ENCODE results near the gene CEP78. TPM values are rescaled to one million over a fixed set of nuclear protein-coding genes. Genes with fewer than 3 reads are reported as not detected.

CEP78 gene
- total RNA-seq, 1 donor from 2014 or later, result 9.3 TPM

DNA sequence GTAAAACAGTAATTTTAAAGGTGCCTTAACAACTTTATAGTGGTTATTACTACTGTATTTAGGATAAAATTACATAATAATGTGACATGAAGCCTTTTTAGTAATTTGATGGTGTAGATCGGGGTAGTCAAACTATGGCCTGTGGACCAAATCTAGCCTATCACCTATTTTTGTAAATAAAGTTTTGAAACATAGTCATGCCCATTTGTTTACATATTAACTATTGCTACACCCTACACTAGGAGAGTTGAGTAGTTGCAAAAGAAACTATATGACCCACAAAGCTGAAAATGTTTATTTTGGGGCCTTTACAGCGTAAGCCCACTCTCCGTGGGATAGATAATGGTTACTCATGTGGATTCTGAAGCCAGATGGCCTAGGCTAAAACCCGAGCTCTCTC, 6.2 kb downstream of the CEP78 start:
- TF ChIP-seq POLR2A (IDR thresholded peaks at IDR 0.05), result no peak
- TF ChIP-seq POLR2AphosphoS5 (IDR thresholded peaks at IDR 0.05; ENCODE audit: insufficient read depth in 1 of 2, low read depth in 1 of 2), result no peak
- TF ChIP-seq, protein P1, sequence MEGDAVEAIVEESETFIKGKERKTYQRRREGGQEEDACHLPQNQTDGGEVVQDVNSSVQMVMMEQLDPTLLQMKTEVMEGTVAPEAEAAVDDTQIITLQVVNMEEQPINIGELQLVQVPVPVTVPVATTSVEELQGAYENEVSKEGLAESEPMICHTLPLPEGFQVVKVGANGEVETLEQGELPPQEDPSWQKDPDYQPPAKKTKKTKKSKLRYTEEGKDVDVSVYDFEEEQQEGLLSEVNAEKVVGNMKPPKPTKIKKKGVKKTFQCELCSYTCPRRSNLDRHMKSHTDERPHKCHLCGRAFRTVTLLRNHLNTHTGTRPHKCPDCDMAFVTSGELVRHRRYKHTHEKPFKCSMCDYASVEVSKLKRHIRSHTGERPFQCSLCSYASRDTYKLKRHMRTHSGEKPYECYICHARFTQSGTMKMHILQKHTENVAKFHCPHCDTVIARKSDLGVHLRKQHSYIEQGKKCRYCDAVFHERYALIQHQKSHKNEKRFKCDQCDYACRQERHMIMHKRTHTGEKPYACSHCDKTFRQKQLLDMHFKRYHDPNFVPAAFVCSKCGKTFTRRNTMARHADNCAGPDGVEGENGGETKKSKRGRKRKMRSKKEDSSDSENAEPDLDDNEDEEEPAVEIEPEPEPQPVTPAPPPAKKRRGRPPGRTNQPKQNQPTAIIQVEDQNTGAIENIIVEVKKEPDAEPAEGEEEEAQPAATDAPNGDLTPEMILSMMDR (IDR thresholded peaks at IDR 0.05), result no peak
- Histone ChIP-seq H3K4me3 (no peak overlapping the region), H3K27ac (no peak overlapping the region), H3K36me3 (no peaks in the 10 kb centered on the region), H3K4me1 (peaks cover 6% of the 10 kb centered on the region), H3K27me3 (no peaks in the 10 kb centered on the region), H3K9me3 (no peaks in the 10 kb centered on the region)
- DNase-seq (ENCODE audit: extremely low spot score in 2 of 2), result no peak
- intact Hi-C loops (cut with DNase I), result no loop called here

GRCh38 chr9:78243130-78243529, 7.3 kb downstream of the CEP78 start:
- Histone ChIP-seq H3K4me3 (no peak overlapping the region), H3K27me3 (no peaks in the 10 kb centered on the region), H3K36me3 (peaks cover 0 to 2% of the 10 kb centered on the region in 2 donors), H3K4me1 (no peaks in the 10 kb centered on the region), H3K27ac (no peak overlapping the region), H3K9me3 (no peaks in the 10 kb centered on the region)
- TF ChIP-seq, protein P1 (IDR thresholded peaks at IDR 0.05), result no peak
- TF ChIP-seq POLR2AphosphoS5 (IDR thresholded peaks at IDR 0.05; ENCODE audit: insufficient read depth in 1 of 2, low read depth in 1 of 2) (no peak), POLR2A (IDR thresholded peaks at IDR 0.05) (no peak)
- intact Hi-C loops (cut with DNase I), result no loop called here
- no peak for DNase-seq (ENCODE audit: extremely low spot score in 2 of 2)

DNA sequence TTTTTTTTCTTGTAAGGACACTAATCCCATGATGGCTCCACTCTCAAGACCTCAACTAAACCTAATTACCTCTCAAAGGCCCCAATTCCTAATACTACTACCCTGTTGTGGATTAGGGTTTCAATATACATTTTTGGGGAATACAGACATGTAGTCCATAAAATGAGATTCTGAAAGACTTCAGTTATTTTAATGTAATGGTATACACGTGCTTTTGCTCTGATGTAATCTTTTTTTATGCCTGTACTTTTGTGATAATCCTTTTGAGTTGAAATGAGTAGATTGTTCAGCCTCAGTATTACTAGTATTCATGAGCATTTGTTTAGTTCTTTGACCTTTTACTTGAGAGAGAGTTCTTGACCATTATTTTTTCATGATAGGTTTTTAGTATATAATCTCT, 9.5 kb downstream of the CEP78 start:
- H3K36me3 ChIP-seq, result peaks cover 0 to 11% of the 10 kb centered on the region in 2 donors
- TF ChIP-seq POLR2A (IDR thresholded peaks at IDR 0.05) (no peak), POLR2AphosphoS5 (IDR thresholded peaks at IDR 0.05; ENCODE audit: insufficient read depth in 1 of 2, low read depth in 1 of 2) (no peak)
- TF ChIP-seq, protein P1 (IDR thresholded peaks at IDR 0.05), result no peak

GRCh38 chr9:78248635-78249034, 12.8 kb downstream of the CEP78 start:
- no peaks in the 10 kb centered on the region for H3K4me1 ChIP-seq
- no peaks in the 10 kb centered on the region for H3K27me3 ChIP-seq
- H3K27ac ChIP-seq, result no peak overlapping the region
- no peak overlapping the region for H3K4me3 ChIP-seq
- TF ChIP-seq POLR2A (IDR thresholded peaks at IDR 0.05) (no peak), POLR2AphosphoS5 (IDR thresholded peaks at IDR 0.05; ENCODE audit: insufficient read depth in 1 of 2, low read depth in 1 of 2) (no peak)
- TF ChIP-seq, protein P1 (IDR thresholded peaks at IDR 0.05), result no peak
- no peak for DNase-seq (ENCODE audit: extremely low spot score in 2 of 2)
- peaks cover 0 to 11% of the 10 kb centered on the region in 2 donors for H3K36me3 ChIP-seq
- intact Hi-C loops (cut with DNase I), result no loop called here
- H3K9me3 ChIP-seq, result no peaks in the 10 kb centered on the region

More for the DNA sequence above, 9.5 kb downstream of the CEP78 start:
- H3K27me3 ChIP-seq, result no peaks in the 10 kb centered on the region
- H3K4me1 ChIP-seq, result no peaks in the 10 kb centered on the region
- no peaks in the 10 kb centered on the region for H3K9me3 ChIP-seq
- no peak overlapping the region for H3K4me3 ChIP-seq
- no peak for DNase-seq (ENCODE audit: extremely low spot score in 2 of 2)
- intact Hi-C loops (cut with DNase I), result no loop called here
- H3K27ac ChIP-seq, result no peak overlapping the region

DNA sequence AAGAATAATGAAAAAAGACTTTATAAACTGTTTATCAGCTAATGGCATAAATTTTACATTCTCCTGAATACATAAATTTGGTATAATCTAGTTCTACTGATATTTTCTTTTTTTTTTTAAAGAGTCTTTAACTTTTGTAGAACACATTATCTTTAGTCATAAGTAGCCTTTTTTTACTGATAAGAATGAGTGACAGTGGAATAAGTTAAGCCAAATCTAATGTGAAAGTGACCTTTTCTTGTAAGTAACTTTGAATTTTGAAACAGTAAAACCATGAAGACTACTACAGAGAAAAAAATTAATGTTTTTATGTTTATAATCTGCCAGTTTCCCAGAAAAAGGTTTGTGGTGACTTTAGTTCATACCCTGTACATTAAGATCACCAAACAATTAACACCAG, 13.7 kb downstream of the CEP78 start:
- Histone ChIP-seq H3K36me3 (peaks cover 0 to 11% of the 10 kb centered on the region in 2 donors), H3K27me3 (no peaks in the 10 kb centered on the region), H3K9me3 (no peaks in the 10 kb centered on the region), H3K4me3 (no peak overlapping the region), H3K4me1 (no peaks in the 10 kb centered on the region), H3K27ac (no peak overlapping the region)
- intact Hi-C loops (cut with DNase I), result no loop called here
- DNase-seq (ENCODE audit: extremely low spot score in 2 of 2), result no peak
- TF ChIP-seq POLR2A (IDR thresholded peaks at IDR 0.05), result no peak
- no peak for TF ChIP-seq POLR2AphosphoS5 (IDR thresholded peaks at IDR 0.05; ENCODE audit: insufficient read depth in 1 of 2, low read depth in 1 of 2)
- TF ChIP-seq, protein P1 (IDR thresholded peaks at IDR 0.05), result no peak
